ENCODE results near the gene AURKAIP1. TPM values are rescaled to one million over a fixed set of nuclear protein-coding genes. Genes with fewer than 3 reads are reported as not detected.
A peak's percentile ranks its signal among the peaks of the same experiment; 100 is the strongest.

AURKAIP1 gene
- total RNA-seq, 1 experiment from 2014 or later, result 196 TPM

DNA sequence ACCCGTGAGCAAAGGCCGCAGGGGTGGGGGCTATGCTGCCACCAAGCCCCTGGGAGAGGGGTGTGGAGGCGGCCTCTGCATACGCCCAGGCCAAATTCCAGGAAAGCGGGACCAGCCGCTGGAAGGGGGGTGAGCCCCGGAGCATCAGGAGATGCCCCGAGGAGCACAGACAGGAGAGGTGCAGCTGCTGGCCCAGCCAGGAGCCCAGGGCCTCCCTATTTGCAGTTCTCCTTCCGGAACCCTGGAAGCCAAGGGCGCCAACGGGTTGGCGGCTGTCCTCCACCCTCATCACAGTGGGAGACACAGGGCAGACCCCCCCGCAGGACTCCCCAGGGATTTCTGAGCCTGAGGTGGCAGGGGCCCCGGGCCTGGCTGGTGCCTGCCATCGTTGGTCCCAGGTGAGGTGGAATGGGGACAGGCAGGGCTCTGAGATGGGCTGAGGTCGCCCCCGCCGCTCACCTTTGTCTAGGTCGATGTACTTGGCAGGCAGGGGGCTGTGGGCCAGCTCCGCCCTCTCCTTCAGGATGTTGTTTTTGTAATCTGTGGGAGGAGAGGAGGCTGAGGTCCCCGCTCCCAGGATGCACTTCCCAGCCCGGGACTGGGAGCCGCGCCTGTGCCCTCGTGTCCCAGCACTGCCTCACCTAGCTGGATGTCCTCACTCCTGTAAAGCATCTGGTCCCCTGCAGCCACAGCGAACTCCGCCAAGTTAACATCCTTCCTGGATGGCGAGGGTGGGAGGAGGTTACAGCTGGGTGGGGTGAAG lies 21.4 kb downstream of the AURKAIP1 start:
- Histone ChIP-seq H3K18ac (ENCODE audit: insufficient read length, low read depth, low read length) (no peak overlapping the region), H2BK120ac (ENCODE audit: low read depth, low read length, poor library complexity, severe bottlenecking) (no peak overlapping the region), H2AK5ac (ENCODE audit: insufficient read length, low read length) (no peak overlapping the region), H3K23me2 (ENCODE audit: insufficient read length, low read depth, low read length, poor library complexity, severe bottlenecking) (peaks cover 9% of the 10 kb centered on the region), H2BK12ac (ENCODE audit: insufficient read length, low read depth, low read length) (no peak overlapping the region), H3T11ph (ENCODE audit: low read length) (no peak overlapping the region), H3K79me1 (ENCODE audit: insufficient read depth, low read depth, low read length, poor library complexity, severe bottlenecking) (no peaks in the 10 kb centered on the region), H4K91ac (ENCODE audit: insufficient read length, low read depth, low read length) (no peak overlapping the region), H3K4me2 (ENCODE audit: insufficient read depth, insufficient read length, low read length) (peak overlapping the region; percentile 62), H3K9me3 (ENCODE audit: control insufficient read depth, low read depth, low read length) (no peaks in the 10 kb centered on the region), H4K5ac (ENCODE audit: insufficient read length, low read depth, low read length) (no peak overlapping the region), H2BK20ac (ENCODE audit: low read depth, low read length, poor library complexity, severe bottlenecking) (no peak overlapping the region), H2AFZ (ENCODE audit: low read length) (no peak overlapping the region), H3K4ac (ENCODE audit: low read depth, low read length) (no peak overlapping the region), H2BK15ac (ENCODE audit: low read depth, low read length) (no peak overlapping the region), H3K9ac (ENCODE audit: extremely low read depth, insufficient read length, low read length) (no peak overlapping the region), H3K79me2 (ENCODE audit: insufficient read depth, low read length) (no peaks in the 10 kb centered on the region), H3K56ac (ENCODE audit: insufficient read length, low read depth, low read length) (no peak overlapping the region), H4K20me1 (ENCODE audit: control insufficient read depth, insufficient read depth, insufficient read length) (no peaks in the 10 kb centered on the region), H3K23ac (ENCODE audit: insufficient read length, low read depth, low read length) (no peak overlapping the region), H3K4me1 (ENCODE audit: insufficient read depth, low read length) (no peaks in the 10 kb centered on the region; the same call in 1 of the 2 replicates), H3K14ac (ENCODE audit: insufficient read depth, low read length) (no peak overlapping the region; the same call in 1 of the 2 replicates), H2BK5ac (ENCODE audit: insufficient read length, low read length) (no peak overlapping the region), H3K27ac (ENCODE audit: insufficient read length, low read depth, low read length) (no peak overlapping the region), H4K8ac (replicated peaks; ENCODE audit: insufficient read length, low read depth, low read length) (no peak overlapping the region), H3K27me3 (ENCODE audit: insufficient read depth, low read length) (peaks cover 4% of the 10 kb centered on the region; the same call in 1 of the 2 replicates)
- TF ChIP-seq, protein P1, sequence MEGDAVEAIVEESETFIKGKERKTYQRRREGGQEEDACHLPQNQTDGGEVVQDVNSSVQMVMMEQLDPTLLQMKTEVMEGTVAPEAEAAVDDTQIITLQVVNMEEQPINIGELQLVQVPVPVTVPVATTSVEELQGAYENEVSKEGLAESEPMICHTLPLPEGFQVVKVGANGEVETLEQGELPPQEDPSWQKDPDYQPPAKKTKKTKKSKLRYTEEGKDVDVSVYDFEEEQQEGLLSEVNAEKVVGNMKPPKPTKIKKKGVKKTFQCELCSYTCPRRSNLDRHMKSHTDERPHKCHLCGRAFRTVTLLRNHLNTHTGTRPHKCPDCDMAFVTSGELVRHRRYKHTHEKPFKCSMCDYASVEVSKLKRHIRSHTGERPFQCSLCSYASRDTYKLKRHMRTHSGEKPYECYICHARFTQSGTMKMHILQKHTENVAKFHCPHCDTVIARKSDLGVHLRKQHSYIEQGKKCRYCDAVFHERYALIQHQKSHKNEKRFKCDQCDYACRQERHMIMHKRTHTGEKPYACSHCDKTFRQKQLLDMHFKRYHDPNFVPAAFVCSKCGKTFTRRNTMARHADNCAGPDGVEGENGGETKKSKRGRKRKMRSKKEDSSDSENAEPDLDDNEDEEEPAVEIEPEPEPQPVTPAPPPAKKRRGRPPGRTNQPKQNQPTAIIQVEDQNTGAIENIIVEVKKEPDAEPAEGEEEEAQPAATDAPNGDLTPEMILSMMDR (conservative IDR thresholded peaks at IDR 0.05), result no peak
- peak; percentile 82 for DNase-seq
- H3K27ac Mint-ChIP-seq, result no peak overlapping the region
- H3K4me3 Mint-ChIP-seq, result peak overlapping the region; percentile 58 to 85
- peaks cover 0 to 8% (median 2%) of the 10 kb centered on the region in 3 experiments; a peak in 1 of 7 replicates for H3K36me3 Mint-ChIP-seq (ENCODE audit: insufficient read depth in 1 of 3, low read depth in 3 of 3)
- peaks cover 24 to 38% of the 10 kb centered on the region in 2 experiments for H3K4me1 Mint-ChIP-seq
- peaks cover 35% of the 10 kb centered on the region for H3K27me3 Mint-ChIP-seq (ENCODE audit: low read depth)
- no peaks in the 10 kb centered on the region for H3K9me3 Mint-ChIP-seq
- no CpG with 5 or more reads among the region's 28 CpGs for WGBS (ENCODE audit: extremely low coverage, insufficient read length, low lambda C conversion rate)

Measured in H9 (cell line).